Stimulated activated CD4-positive, alpha-beta T cell treated with anti-CD3 and anti-CD28 coated beads, TNF-alpha, amount 100 ng/mL, for 4 hours (primary cell): ENCODE results near the gene FASLG.

Experiments used
- DNase-seq, 3 experiments: peaks; one replicate each; pipeline ENCODE4 v3.0.0-alpha.2; 2020; ENCODE audit warnings: low read depth in 3 of 3

Gene FASLG

DNA sequence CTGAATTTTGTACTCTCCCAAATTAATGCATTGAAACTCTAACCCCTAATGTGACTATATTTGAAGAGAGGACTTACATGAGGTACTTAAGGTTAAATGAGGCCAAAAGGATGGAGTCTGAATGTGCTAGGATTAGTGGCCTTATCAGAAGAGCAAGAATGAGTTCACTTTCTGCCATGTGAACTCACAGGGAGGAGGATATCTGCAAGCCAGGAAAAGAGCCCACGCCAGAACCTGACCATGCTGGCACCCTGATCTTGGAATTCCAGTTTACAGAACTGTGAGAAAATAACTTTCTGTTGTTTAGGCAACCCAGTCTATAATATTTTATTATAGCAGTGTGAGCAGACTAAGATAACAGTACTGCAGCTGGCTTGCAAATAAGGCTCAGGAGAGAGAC is 12.2 kb upstream of the FASLG start:
- DNase-seq = no peak

- no peak for DNase-seq
Observed at GRCh38 chr1:172647110-172647564, 11.8 kb upstream of the FASLG start.

GRCh38 chr1:172647987-172648386 is 10.9 kb upstream of the FASLG start:
- no peak for DNase-seq

DNA sequence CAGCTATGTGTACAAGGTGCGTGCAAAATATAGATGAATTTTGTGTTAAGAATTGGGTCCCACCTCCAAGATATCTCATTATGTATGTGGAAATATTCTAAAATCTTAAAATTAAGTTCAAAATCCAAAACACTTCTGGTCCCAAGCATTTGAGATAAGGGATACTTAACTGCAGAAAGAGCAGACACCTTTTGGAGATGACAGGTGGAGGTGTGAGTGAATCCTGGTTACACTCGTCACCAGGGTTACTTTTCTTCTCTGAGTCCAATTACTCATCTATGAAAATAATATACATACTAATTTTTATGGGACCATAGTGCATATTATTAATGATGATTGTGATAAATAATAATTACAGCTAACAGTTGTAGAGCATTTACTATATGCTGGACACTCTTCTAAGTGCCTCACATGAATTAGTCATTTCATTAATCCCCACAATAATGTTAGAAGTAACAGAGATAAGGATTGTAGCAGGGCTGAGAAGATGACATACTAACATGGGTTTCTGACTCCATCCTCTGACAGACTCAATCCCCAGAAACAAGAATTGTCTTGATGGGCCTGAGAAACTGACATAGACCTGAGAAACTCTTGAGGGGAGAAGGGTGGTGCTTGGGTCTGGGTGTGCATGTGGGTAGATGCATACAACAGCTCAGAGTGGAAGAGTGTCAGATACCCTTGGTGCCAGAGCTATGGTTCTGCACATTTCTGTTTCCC is 8.3 kb upstream of the FASLG start:
- no peak for DNase-seq

GRCh38 chr1:172653015-172653709 is 5.7 kb upstream of the FASLG start:
- no peak for DNase-seq

GRCh38 chr1:172654535-172654934 is 4.4 kb upstream of the FASLG start:
- no peak for DNase-seq

GRCh38 chr1:172656576-172656975 is 2.3 kb upstream of the FASLG start:
- DNase-seq = no peak

DNA sequence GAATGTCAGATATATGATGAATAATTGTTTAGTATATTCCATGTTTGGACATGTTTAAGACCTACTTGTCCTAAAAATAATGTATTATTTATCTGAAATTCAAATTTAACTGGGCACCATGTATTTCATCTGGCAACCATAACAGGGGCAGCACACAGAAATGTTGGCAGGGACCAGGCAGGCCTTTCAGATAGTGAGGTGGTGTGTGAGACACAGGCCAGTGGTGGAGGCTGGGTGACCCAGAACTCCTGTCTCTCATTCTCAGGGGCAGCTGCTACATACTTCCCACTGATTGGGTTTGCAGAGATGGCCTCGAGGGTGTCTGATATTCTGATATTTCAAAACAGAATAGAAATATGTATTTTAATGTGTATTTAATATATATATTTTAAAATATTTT is 1.3 kb upstream of the FASLG start:
- no peak for DNase-seq

- DNase-seq = no peak
Observed at GRCh38 chr1:172661107-172661506, 2.2 kb downstream of the FASLG start.

- DNase-seq = peak; percentile 60 to 82 (median 79)
Observed at GRCh38 chr1:172662464-172663109, 3.7 kb downstream of the FASLG start.

DNA sequence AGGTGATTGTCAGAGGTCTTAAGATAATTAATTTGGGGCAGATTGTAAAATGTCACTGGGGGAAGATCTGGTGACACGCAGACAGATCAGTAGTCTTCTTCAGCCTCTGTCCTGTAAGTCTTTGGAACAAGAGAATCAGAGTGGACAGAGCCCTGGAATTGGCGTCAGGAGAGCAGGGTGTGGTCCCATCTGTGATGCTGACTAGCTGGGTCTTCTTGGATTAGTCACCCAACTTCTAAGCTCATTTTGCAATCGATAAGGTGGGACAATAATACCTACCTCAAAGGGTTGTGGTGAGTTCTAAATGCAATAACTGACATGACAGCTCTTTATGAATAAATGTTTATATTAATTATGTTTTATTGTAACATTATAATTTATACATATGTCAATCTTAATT is 4.8 kb downstream of the FASLG start:
- no peak for DNase-seq

- DNase-seq = no peak
Observed at GRCh38 chr1:172668097-172668496, 9.2 kb downstream of the FASLG start.

DNA sequence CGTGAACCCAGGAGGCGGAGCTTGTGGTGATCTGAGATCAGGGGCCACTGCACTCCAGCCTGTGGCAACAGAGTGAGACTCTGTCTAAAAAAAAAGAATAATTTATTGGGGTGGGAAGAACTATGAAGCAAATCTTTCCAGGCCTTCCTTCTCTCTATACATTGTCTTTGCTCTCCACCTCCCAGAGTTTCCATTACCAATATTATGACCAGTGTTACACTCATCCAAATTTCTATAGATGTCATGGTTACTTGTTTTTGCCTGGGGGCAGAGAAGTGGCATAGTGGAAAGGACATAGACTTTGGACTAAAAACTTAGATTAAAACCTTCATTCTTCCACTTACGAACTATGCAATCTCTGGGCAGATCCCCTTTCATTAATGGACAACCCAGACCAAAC is 10.1 kb downstream of the FASLG start:
- DNase-seq = no peak

GRCh38 chr1:172670316-172670715 is 11.4 kb downstream of the FASLG start:
- DNase-seq = no peak

- no peak for DNase-seq
Observed at GRCh38 chr1:172670791-172671190, 11.9 kb downstream of the FASLG start.

DNA sequence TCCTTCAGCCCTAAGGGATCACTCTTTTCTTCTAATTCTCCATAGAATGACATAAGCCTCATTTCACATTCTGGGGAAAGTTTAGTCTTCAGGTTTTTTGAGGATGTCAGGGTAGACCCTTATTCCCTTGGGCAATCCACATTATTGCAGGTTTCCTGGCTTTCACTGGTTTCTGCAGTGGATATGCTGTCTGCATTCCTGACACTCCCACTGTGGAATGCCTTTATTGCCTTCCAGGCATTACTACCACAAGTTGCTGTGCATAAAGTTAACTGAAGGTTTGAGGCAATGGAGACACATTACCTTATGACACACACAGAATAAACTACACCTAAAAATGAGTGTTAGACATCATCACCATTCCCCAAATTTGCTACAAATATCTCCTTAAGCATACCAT is 12.7 kb downstream of the FASLG start:
- no peak for DNase-seq

DNA sequence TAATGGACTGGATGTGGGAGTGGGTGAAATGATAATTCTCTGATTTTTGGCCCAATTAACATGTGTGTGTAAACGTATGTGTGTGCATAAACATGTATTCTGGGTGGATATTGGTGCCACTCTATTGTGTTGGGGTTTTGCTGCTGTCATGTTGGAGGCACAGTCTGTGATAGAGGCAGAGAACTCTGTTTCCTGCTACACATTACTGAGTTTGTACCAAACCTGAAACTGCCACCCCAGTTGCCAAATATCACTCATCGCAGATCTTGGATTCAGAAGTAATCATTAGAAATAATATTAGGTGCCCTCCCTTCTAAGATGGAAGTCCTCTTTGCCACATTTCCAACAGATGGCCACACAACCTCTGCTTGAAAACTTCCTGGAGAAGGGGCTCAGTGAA is 13.8 kb downstream of the FASLG start:
- DNase-seq = no peak

DNA sequence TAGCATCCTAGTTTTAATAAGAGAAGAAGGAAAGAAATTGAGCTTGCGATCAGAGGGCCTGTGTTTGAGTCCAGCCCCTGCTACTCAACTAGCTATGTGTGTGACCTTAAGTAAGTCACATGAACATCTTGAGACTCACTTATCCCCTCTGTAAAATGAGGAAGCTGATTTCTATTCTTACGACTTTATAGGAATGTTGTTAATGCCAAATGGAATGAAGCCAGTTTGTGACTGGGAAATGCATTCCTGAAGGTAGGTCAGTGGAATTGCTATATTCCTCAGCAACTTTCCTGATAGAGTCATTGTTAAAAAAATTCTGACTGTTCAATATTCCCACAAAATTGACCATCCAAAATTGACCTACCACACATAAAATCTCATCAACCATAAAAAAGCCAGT is 14.9 kb downstream of the FASLG start:
- DNase-seq = no peak

GRCh38 chr1:172674831-172675613 is 16.1 kb downstream of the FASLG start:
- DNase-seq = no peak

GRCh38 chr1:172679000-172679772 is 20.3 kb downstream of the FASLG start:
- DNase-seq = no peak

DNA sequence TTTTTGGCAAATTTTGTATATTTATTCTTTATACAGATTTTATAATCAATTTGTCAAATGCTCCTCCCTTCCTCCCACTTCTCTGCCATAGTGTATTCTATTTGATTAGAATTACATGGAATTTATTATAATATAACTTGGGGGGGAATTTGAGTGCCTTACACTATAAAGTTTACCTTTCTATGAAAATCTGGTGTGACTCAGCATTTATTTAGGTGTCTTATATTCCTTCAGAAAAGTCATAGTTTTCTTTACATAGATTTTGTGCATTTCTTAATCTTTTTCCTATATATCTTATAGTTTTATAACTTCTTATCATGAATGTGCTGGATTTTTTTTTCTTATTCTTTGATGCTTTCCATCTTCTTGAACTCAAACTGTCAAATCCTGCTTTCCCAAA is 21.3 kb downstream of the FASLG start:
- no peak for DNase-seq
